ENCODE measurements around the gene MS4A7. TPM values are rescaled to one million over a fixed set of nuclear protein-coding genes. Genes with fewer than 3 reads are reported as not detected.

MS4A7 gene
- total RNA-seq, 3 donors from 2014 or later (not counting 1 experiment from before 2014, with no cell fraction given): 4.8 to 44.3 (median 8.0) TPM

DNA sequence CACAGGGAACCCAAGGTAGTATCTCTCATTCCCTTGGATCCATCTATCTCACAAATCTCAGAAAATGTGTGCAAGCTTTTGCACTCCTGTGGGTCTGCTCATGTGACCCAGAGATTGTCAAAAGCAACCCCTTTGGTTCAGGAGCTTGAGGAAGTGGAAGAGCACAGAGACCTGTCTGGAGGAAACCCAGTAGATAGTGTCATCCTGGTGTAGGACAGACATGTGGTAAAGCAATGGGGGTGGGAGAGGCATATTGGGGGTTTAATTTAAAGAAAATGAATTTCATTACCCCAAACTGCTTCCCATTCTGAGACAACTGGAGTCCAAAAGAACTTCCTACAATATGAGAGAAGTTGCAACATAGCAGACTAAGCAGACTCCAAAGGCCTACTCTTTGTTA lies 12.1 kb downstream of the MS4A7 start:
- H3K36me3 Mint-ChIP-seq: no peaks in the 10 kb centered on the region
- no peaks in the 10 kb centered on the region for H3K9me3 Mint-ChIP-seq
- no peak overlapping the region for H3K27ac Mint-ChIP-seq
- DNase-seq (no peak), ATAC-seq (no peak)
- H3K4me3 Mint-ChIP-seq: no peak overlapping the region
- no peak overlapping the region for H3K4me3 ChIP-seq (ENCODE audit: low read length)
- H3K4me1 Mint-ChIP-seq: no peaks in the 10 kb centered on the region
- H3K27me3 ChIP-seq (ENCODE audit: control insufficient read depth, insufficient read depth, low read length): no peaks in the 10 kb centered on the region
- H3K9me3 ChIP-seq (ENCODE audit: control insufficient read depth, insufficient read depth, low read length): no peaks in the 10 kb centered on the region
- peak overlapping the region; percentile 51 for H3K27ac ChIP-seq (ENCODE audit: low read length)
- TF ChIP-seq, protein P1, sequence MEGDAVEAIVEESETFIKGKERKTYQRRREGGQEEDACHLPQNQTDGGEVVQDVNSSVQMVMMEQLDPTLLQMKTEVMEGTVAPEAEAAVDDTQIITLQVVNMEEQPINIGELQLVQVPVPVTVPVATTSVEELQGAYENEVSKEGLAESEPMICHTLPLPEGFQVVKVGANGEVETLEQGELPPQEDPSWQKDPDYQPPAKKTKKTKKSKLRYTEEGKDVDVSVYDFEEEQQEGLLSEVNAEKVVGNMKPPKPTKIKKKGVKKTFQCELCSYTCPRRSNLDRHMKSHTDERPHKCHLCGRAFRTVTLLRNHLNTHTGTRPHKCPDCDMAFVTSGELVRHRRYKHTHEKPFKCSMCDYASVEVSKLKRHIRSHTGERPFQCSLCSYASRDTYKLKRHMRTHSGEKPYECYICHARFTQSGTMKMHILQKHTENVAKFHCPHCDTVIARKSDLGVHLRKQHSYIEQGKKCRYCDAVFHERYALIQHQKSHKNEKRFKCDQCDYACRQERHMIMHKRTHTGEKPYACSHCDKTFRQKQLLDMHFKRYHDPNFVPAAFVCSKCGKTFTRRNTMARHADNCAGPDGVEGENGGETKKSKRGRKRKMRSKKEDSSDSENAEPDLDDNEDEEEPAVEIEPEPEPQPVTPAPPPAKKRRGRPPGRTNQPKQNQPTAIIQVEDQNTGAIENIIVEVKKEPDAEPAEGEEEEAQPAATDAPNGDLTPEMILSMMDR (IDR thresholded peaks at IDR 0.05): no peak
- peaks cover 7% of the 10 kb centered on the region for H3K4me1 ChIP-seq (ENCODE audit: control insufficient read depth, insufficient read depth, low read length)
- H3K27me3 Mint-ChIP-seq (ENCODE audit: low read depth in 2 of 2): peaks cover 0 to 4% of the 10 kb centered on the region in 2 donors
- intact Hi-C loops (cut with micrococcal nuclease): no loop called here
- H3K36me3 ChIP-seq (ENCODE audit: control insufficient read depth, insufficient read depth, low read length): no peaks in the 10 kb centered on the region

DNA sequence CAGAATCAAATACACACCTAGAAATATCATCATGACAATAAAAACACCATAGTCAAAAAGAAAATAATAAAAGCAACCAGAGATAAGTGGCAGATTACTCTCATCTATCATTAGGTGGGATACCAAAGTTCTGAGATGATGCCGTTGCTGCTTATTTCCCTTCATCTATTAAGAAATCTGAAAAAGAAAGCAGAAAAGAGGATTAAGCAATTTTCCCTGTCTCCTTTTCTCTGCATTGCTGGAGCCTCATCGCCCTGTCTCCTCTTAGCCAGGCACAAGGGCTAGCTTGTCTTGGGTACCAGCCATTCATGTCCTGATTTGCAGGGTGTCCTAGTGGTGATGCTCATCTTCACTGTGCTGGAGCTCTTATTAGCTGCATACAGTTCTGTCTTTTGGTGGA lies 14.0 kb downstream of the MS4A7 start:
- Mint-ChIP-seq H3K4me3 (no peak overlapping the region), H3K27me3 (ENCODE audit: low read depth in 2 of 2) (no peaks in the 10 kb centered on the region), H3K27ac (no peak overlapping the region), H3K9me3 (no peaks in the 10 kb centered on the region), H3K4me1 (peaks cover 11 to 13% of the 10 kb centered on the region in 2 donors), H3K36me3 (no peaks in the 10 kb centered on the region)
- H3K27ac ChIP-seq (ENCODE audit: low read length): no peak overlapping the region
- H3K9me3 ChIP-seq (ENCODE audit: control insufficient read depth, insufficient read depth, low read length): no peaks in the 10 kb centered on the region
- no peak for ATAC-seq
- no peaks in the 10 kb centered on the region for H3K36me3 ChIP-seq (ENCODE audit: control insufficient read depth, insufficient read depth, low read length)
- WGBS (ENCODE audit: insufficient coverage): 95% methylated on average over 2 of the region's 2 CpGs
- no peak for DNase-seq
- intact Hi-C loops (cut with micrococcal nuclease): no loop called here
- H3K4me3 ChIP-seq (ENCODE audit: low read length): no peak overlapping the region
- no peaks in the 10 kb centered on the region for H3K27me3 ChIP-seq (ENCODE audit: control insufficient read depth, insufficient read depth, low read length)
- TF ChIP-seq, protein P1 (IDR thresholded peaks at IDR 0.05): no peak
- H3K4me1 ChIP-seq (ENCODE audit: control insufficient read depth, insufficient read depth, low read length): peaks cover 11% of the 10 kb centered on the region

DNA sequence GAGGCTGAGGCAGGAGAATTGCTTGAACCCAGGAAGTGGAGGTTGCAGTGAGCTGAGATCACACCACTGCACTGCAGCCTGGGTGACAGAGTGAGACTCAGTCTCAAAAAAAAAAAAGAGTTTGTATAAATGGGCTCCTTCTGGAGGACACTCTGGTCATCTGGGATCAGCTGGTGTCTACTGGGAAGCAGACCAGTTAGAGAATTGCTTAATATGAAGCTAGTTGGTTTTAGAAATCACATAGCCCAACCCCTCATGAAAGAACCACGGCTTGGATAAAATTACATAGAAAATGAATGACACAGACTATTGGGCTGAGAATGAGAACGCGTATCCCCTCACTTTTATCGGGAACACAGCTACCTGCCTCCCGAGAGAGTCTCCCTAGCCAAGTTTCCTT lies 14.7 kb downstream of the MS4A7 start:
- Histone ChIP-seq H3K36me3 (ENCODE audit: control insufficient read depth, insufficient read depth, low read length) (no peaks in the 10 kb centered on the region), H3K4me1 (ENCODE audit: control insufficient read depth, insufficient read depth, low read length) (peaks cover 11% of the 10 kb centered on the region)
- WGBS (ENCODE audit: insufficient coverage): 93% methylated on average over 5 of the region's 5 CpGs

More for the DNA sequence above, 14.7 kb downstream of the MS4A7 start:
- Mint-ChIP-seq H3K27me3 (ENCODE audit: low read depth in 2 of 2) (no peaks in the 10 kb centered on the region), H3K4me3 (no peak overlapping the region), H3K9me3 (no peaks in the 10 kb centered on the region), H3K36me3 (no peaks in the 10 kb centered on the region), H3K4me1 (peaks cover 13% of the 10 kb centered on the region in 2 donors), H3K27ac (no peak overlapping the region)
- ATAC-seq: no peak
- no peaks in the 10 kb centered on the region for H3K9me3 ChIP-seq (ENCODE audit: control insufficient read depth, insufficient read depth, low read length)
- intact Hi-C loops (cut with micrococcal nuclease): no loop called here
- H3K27me3 ChIP-seq (ENCODE audit: control insufficient read depth, insufficient read depth, low read length): no peaks in the 10 kb centered on the region
- H3K27ac ChIP-seq (ENCODE audit: low read length): no peak overlapping the region
- TF ChIP-seq, protein P1 (IDR thresholded peaks at IDR 0.05): no peak
- no peak for DNase-seq
- H3K4me3 ChIP-seq (ENCODE audit: low read length): no peak overlapping the region

Data from natural killer cell (primary cell).